Measurements from ENCODE around the gene UBE2H.
"Not testable (repeated sequence)": the region's sequence is repeated elsewhere in the genome, so short reads cannot be mapped to it uniquely, and the experiment has no call there.

UBE2H gene

GRCh38 chr7:129840757-129841156, 112.0 kb downstream of the UBE2H start:
- H3K27me3 ChIP-seq (replicated peaks; ENCODE audit: insufficient read depth, low read length) = no peaks in the 10 kb centered on the region
- no peak for TF ChIP-seq EZH2 (optimal IDR thresholded peaks at IDR 0.05; ENCODE audit: low read depth, low read length)
- TF ChIP-seq EZH2phosphoT487 (IDR thresholded peaks at IDR 0.05; ENCODE audit: low read length) = no peak
- TF ChIP-seq CTCF (IDR thresholded peaks at IDR 0.05; ENCODE audit: low read length) = no peak
- H3K9me2 ChIP-seq (replicated peaks; ENCODE audit: insufficient read depth, low read length) = no peaks in the 10 kb centered on the region
- H3K79me2 ChIP-seq (ENCODE audit: low read length) = peaks cover 59% of the 10 kb centered on the region
- no peaks in the 10 kb centered on the region for H3K4me1 ChIP-seq (ENCODE audit: low read length)
- H3K9ac ChIP-seq (ENCODE audit: low read length) = no peak overlapping the region
- no peak overlapping the region for H3K27ac ChIP-seq (ENCODE audit: low read length)
- H3K4me2 ChIP-seq (ENCODE audit: low read depth, low read length) = no peak overlapping the region
- no peaks in the 10 kb centered on the region for H3F3A ChIP-seq (ENCODE audit: insufficient read depth, low read length)
- no peak for DNase-seq
- H3K9me3 ChIP-seq (replicated peaks; ENCODE audit: insufficient read depth, low read length) = no peaks in the 10 kb centered on the region
- no peaks in the 10 kb centered on the region; the same call in 1 of the 2 replicates for H4K20me1 ChIP-seq (ENCODE audit: insufficient read depth, low read length)
- H2AFZ ChIP-seq (ENCODE audit: low read length) = no peak overlapping the region
- no peak overlapping the region for H3K4me3 ChIP-seq (ENCODE audit: low read length)
- peaks cover 3% of the 10 kb centered on the region; the same call in 1 of the 2 replicates for H3K36me3 ChIP-seq (replicated peaks; ENCODE audit: insufficient read depth, low read length)

GRCh38 chr7:129836983-129837382, 115.8 kb downstream of the UBE2H start:
- H4K20me1 ChIP-seq (ENCODE audit: insufficient read depth, low read length) = no peaks in the 10 kb centered on the region; the same call in 1 of the 2 replicates
- no peak overlapping the region for H3K27ac ChIP-seq (ENCODE audit: low read length)
- DNase-seq = no peak
- TF ChIP-seq EZH2 (optimal IDR thresholded peaks at IDR 0.05; ENCODE audit: low read depth, low read length) (no peak), EZH2phosphoT487 (IDR thresholded peaks at IDR 0.05; ENCODE audit: low read length) (no peak), CTCF (IDR thresholded peaks at IDR 0.05; ENCODE audit: low read length) (no peak)
- no peaks in the 10 kb centered on the region for H3K27me3 ChIP-seq (replicated peaks; ENCODE audit: insufficient read depth, low read length)
- H3K9me3 ChIP-seq (replicated peaks; ENCODE audit: insufficient read depth, low read length) = no peaks in the 10 kb centered on the region
- no peak overlapping the region for H3K4me2 ChIP-seq (ENCODE audit: low read depth, low read length)
- no peak overlapping the region for H3K4me3 ChIP-seq (ENCODE audit: low read length)
- H3F3A ChIP-seq (ENCODE audit: insufficient read depth, low read length) = no peaks in the 10 kb centered on the region
- no peaks in the 10 kb centered on the region for H3K4me1 ChIP-seq (ENCODE audit: low read length)
- H3K9ac ChIP-seq (ENCODE audit: low read length) = no peak overlapping the region
- peaks cover 27% of the 10 kb centered on the region for H3K79me2 ChIP-seq (ENCODE audit: low read length)
- H3K36me3 ChIP-seq (replicated peaks; ENCODE audit: insufficient read depth, low read length) = peaks cover 14% of the 10 kb centered on the region
- H3K9me2 ChIP-seq (replicated peaks; ENCODE audit: insufficient read depth, low read length) = no peaks in the 10 kb centered on the region
- no peak overlapping the region for H2AFZ ChIP-seq (ENCODE audit: low read length)

GRCh38 chr7:129835569-129835968, 117.2 kb downstream of the UBE2H start:
- Histone ChIP-seq H3K4me3 (ENCODE audit: low read length) (no peak overlapping the region), H3K27ac (ENCODE audit: low read length) (no peak overlapping the region), H3K36me3 (replicated peaks; ENCODE audit: insufficient read depth, low read length) (peaks cover 16% of the 10 kb centered on the region), H3K9me2 (replicated peaks; ENCODE audit: insufficient read depth, low read length) (no peaks in the 10 kb centered on the region), H3K4me1 (ENCODE audit: low read length) (no peaks in the 10 kb centered on the region), H3K9ac (ENCODE audit: low read length) (no peak overlapping the region), H3F3A (ENCODE audit: insufficient read depth, low read length) (peaks cover 4% of the 10 kb centered on the region; the same call in 1 of the 2 replicates), H3K9me3 (replicated peaks; ENCODE audit: insufficient read depth, low read length) (no peaks in the 10 kb centered on the region), H3K4me2 (ENCODE audit: low read depth, low read length) (no peak overlapping the region), H3K79me2 (ENCODE audit: low read length) (peaks cover 13% of the 10 kb centered on the region; the same call in 1 of the 2 replicates), H3K27me3 (replicated peaks; ENCODE audit: insufficient read depth, low read length) (no peaks in the 10 kb centered on the region), H4K20me1 (ENCODE audit: insufficient read depth, low read length) (no peaks in the 10 kb centered on the region; the same call in 1 of the 2 replicates), H2AFZ (ENCODE audit: low read length) (no peak overlapping the region)
- DNase-seq = no peak
- TF ChIP-seq CTCF (IDR thresholded peaks at IDR 0.05; ENCODE audit: low read length) (no peak), EZH2phosphoT487 (IDR thresholded peaks at IDR 0.05; ENCODE audit: low read length) (no peak), EZH2 (optimal IDR thresholded peaks at IDR 0.05; ENCODE audit: low read depth, low read length) (no peak)

GRCh38 chr7:129833353-129833752, 119.4 kb downstream of the UBE2H start:
- H3K4me1 ChIP-seq (ENCODE audit: low read length); H3K79me2 ChIP-seq (ENCODE audit: low read length); H4K20me1 ChIP-seq (ENCODE audit: insufficient read depth, low read length); DNase-seq; H3K27me3 ChIP-seq (replicated peaks; ENCODE audit: insufficient read depth, low read length); H2AFZ ChIP-seq (ENCODE audit: low read length); H3K4me2 ChIP-seq (ENCODE audit: low read depth, low read length); H3K9me2 ChIP-seq (replicated peaks; ENCODE audit: insufficient read depth, low read length); H3K9me3 ChIP-seq (replicated peaks; ENCODE audit: insufficient read depth, low read length); H3K27ac ChIP-seq (ENCODE audit: low read length); H3K9ac ChIP-seq (ENCODE audit: low read length); H3K4me3 ChIP-seq (ENCODE audit: low read length): not testable (repeated sequence)
- Histone ChIP-seq H3F3A (ENCODE audit: insufficient read depth, low read length) (peaks cover 10% of the 10 kb centered on the region), H3K36me3 (replicated peaks; ENCODE audit: insufficient read depth, low read length) (peaks cover 16% of the 10 kb centered on the region)

Measured in MM.1S (cell line).